Calu3 (cell line): ENCODE data around the gene OCRL. TPM values are rescaled to one million over a fixed set of nuclear protein-coding genes. Genes with fewer than 3 reads are reported as not detected.
"Not testable (repeated sequence)": the region's sequence is repeated elsewhere in the genome, so short reads cannot be mapped to it uniquely, and the experiment has no call there.

ENCODE experiments used
- BruUV-seq: library from RNA; stranded (reverse); fragments of 400-500 nt; replicated peaks from 2 replicates; lab custom pipeline; 2021; lab: Mats Ljungman, UMichigan
- CTCF ChIA-PET: fragments of 300-600 bp; sonication (Branson Sonifier 250); formaldehyde crosslinking; loops from one replicate; lab custom pipeline; 2022; ENCODE audit warnings: antibody characterized with exemption; lab: Charles Lee
- DNase-seq: peaks from one replicate; pipeline ENCODE4 v3.0.0; 2022
- H3K27ac Mint-ChIP-seq: one replicate; pipeline ENCODE4 v1.8.0; 2022; ENCODE audit warnings: mixed read lengths; ENCODE audit not compliant: unreplicated experiment
- H3K27me3 Mint-ChIP-seq: one replicate; pipeline ENCODE4 v1.8.0; 2022; ENCODE audit warnings: mixed read lengths; ENCODE audit not compliant: unreplicated experiment
- H3K36me3 Mint-ChIP-seq: one replicate; pipeline ENCODE4 v1.8.0; 2022; ENCODE audit warnings: mild to moderate bottlenecking, moderate library complexity, mixed read lengths; ENCODE audit not compliant: insufficient read depth, unreplicated experiment
- H3K4me1 Mint-ChIP-seq: one replicate; pipeline ENCODE4 v1.8.0; 2022; ENCODE audit warnings: mild to moderate bottlenecking, low read depth, mixed read lengths; ENCODE audit not compliant: unreplicated experiment
- H3K4me3 Mint-ChIP-seq: one replicate; pipeline ENCODE4 v1.8.0; 2022; ENCODE audit warnings: mild to moderate bottlenecking, low read depth, moderate library complexity, mixed read lengths; ENCODE audit not compliant: unreplicated experiment
- H3K9me3 Mint-ChIP-seq: one replicate; pipeline ENCODE4 v1.8.0; 2022; ENCODE audit warnings: low read depth, mixed read lengths; ENCODE audit not compliant: unreplicated experiment
- intact Hi-C: fragments of 100-400 bp; cut with micrococcal nuclease; formaldehyde crosslinking; loops from one replicate; pipeline ENCODE4 v1.10.0; 2022; ENCODE audit not compliant: unreplicated experiment
- total RNA-seq: library from RNA; stranded (reverse); gene quantifications from 2 replicates; pipeline ENCODE4 v1.2.3, GENCODE V29; 2022
- TF ChIP-seq, protein P1 (sequence below): fragments of 200-600 bp; IDR thresholded peaks from one replicate; pipeline ENCODE4 v1.8.0; 2022; ENCODE audit warnings: antibody characterized with exemption; ENCODE audit not compliant: unreplicated experiment

OCRL gene
- total RNA-seq, 1 experiment from 2014 or later: 30.7 TPM

DNA sequence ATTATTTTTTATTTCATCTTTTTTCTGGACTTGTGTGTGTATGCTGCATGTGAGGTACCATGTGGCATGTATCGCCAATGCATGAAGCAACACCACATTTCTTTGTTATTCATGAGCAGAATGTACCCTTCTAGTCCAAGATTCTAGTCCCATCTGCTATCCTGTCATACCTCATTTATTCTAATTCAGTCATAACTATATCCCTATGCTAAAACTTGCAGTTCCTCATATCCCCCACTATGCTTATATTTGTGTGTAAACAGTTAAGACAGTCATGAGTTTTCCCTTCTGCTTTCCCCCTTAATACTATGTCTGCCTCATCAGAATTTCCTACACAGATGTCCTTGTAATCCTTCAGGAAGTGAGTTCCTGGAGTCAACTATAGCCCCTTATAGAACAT lies 19.7 kb downstream of the OCRL start:
- no peaks in the 10 kb centered on the region for H3K36me3 Mint-ChIP-seq
- BruUV-seq: no TSS peak

DNA sequence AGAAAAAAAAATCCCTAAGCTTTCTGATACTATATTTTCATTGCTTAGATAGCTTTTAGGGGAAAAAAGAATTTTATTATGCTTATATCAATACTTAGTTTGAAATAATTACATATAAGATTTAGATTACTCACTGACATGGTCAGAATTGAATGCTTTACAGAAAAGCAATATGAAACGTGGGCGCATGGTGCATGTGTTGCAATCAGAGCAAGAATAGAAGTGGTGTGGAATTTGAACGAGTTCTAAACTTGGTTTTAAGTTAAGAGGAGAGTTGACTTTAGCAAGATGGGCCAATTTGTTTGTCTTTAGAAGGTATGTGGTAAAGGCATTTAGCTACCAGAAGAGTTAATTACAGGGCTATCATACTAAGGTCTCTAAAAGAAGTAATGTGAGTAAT lies 21.4 kb downstream of the OCRL start:
- no peaks in the 10 kb centered on the region for H3K9me3 Mint-ChIP-seq
- intact Hi-C loops: no loop called here
- no peak overlapping the region for H3K4me3 Mint-ChIP-seq
- no peaks in the 10 kb centered on the region for H3K4me1 Mint-ChIP-seq
- CTCF ChIA-PET: no interaction called here
- no peaks in the 10 kb centered on the region for H3K27me3 Mint-ChIP-seq
- TF ChIP-seq, protein P1, sequence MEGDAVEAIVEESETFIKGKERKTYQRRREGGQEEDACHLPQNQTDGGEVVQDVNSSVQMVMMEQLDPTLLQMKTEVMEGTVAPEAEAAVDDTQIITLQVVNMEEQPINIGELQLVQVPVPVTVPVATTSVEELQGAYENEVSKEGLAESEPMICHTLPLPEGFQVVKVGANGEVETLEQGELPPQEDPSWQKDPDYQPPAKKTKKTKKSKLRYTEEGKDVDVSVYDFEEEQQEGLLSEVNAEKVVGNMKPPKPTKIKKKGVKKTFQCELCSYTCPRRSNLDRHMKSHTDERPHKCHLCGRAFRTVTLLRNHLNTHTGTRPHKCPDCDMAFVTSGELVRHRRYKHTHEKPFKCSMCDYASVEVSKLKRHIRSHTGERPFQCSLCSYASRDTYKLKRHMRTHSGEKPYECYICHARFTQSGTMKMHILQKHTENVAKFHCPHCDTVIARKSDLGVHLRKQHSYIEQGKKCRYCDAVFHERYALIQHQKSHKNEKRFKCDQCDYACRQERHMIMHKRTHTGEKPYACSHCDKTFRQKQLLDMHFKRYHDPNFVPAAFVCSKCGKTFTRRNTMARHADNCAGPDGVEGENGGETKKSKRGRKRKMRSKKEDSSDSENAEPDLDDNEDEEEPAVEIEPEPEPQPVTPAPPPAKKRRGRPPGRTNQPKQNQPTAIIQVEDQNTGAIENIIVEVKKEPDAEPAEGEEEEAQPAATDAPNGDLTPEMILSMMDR: no peak
- H3K36me3 Mint-ChIP-seq: no peaks in the 10 kb centered on the region
- H3K27ac Mint-ChIP-seq: no peak overlapping the region
- BruUV-seq: no TSS peak
- DNase-seq: no peak

More for the DNA sequence above, 19.7 kb downstream of the OCRL start:
- no peak for DNase-seq
- H3K4me3 Mint-ChIP-seq: no peak overlapping the region
- no peaks in the 10 kb centered on the region for H3K9me3 Mint-ChIP-seq
- intact Hi-C loops: no loop called here
- CTCF ChIA-PET: no interaction called here
- H3K27me3 Mint-ChIP-seq: no peaks in the 10 kb centered on the region
- no peak overlapping the region for H3K27ac Mint-ChIP-seq
- H3K4me1 Mint-ChIP-seq: no peaks in the 10 kb centered on the region
- TF ChIP-seq, protein P1: no peak

DNA sequence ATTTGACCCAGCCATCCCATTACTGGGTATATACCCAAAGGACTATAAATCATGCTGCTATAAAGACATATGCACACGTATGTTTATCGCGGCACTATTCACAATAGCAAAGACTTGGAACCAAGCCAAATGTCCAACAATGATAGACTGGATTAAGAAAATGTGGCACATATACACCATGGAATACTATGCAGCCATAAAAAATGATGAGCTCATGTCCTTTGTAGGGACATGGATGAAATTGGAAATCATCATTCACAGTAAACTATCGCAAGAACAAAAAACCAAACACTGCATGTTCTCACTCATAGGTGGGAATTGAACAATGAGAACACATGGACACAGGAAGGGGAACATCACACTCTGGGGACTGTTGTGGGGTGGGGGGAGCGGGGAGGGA lies 24.3 kb downstream of the OCRL start:
- H3K27ac Mint-ChIP-seq, DNase-seq, H3K4me3 Mint-ChIP-seq, intact Hi-C loops, H3K36me3 Mint-ChIP-seq, H3K27me3 Mint-ChIP-seq, CTCF ChIA-PET, BruUV-seq, H3K4me1 Mint-ChIP-seq, H3K9me3 Mint-ChIP-seq: not testable (repeated sequence)

DNA sequence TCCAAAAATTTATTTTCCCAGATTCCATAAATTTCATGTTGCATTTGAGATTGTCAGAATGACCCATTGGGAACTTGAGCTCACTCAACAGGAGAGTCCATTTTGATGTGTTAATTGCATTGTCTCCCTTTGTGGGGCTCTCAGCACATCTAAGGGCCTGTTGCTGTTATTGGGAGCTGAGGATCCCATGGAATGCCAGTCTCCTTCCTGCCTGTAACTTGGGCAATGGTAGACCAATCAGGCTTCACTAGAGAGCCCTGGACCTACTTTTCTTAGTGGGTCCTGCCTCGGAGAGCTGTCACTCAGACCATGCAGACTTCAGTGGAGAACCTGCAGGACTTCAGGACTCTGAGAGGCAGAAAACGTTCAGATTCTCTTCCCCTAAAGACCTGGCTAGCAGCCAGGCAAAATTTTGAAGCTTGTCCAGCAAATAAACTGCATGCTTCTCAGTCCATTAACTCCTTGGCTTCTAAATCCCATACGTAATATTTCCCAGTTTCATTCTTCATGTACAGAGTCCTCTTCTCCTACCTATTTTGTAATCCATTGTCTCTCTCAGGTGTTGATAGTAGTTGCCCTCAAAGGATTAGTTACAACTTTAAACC lies 25.1 kb downstream of the OCRL start:
- DNase-seq: no peak
- intact Hi-C loops: no loop called here
- peak overlapping the region; percentile 1 for H3K27ac Mint-ChIP-seq
- H3K4me1 Mint-ChIP-seq: no peaks in the 10 kb centered on the region
- no peaks in the 10 kb centered on the region for H3K27me3 Mint-ChIP-seq
- peaks cover 8% of the 10 kb centered on the region for H3K36me3 Mint-ChIP-seq
- no TSS peak for BruUV-seq
- TF ChIP-seq, protein P1: no peak
- CTCF ChIA-PET: interaction anchor here (0.5 kb wide), 1 partner anchor 25 kb away, joined by 8 read pairs; the partner anchor contains the start of gene OCRL
- H3K4me3 Mint-ChIP-seq: no peak overlapping the region
- H3K9me3 Mint-ChIP-seq: no peaks in the 10 kb centered on the region

DNA sequence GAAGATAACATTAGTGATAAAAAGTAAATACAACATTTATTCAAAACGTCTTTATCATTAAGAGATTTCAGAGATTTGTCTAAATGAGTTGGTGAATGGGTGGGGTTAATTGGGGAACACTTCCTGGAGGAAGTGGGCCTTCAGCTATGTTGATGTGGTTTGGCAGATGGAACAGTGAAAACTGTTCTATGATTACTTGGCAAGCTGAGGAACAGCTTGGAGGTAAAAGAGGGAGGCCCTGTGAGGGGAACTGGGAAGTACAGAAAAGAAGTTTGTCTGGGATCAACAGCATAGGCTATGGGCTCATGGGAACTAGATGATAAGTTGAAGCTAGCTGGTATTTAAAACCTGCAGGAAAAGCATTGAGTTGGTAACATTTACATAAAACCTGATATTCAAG lies 26.0 kb downstream of the OCRL start:
- no TSS peak for BruUV-seq

More for the DNA sequence above, 26.0 kb downstream of the OCRL start:
- CTCF ChIA-PET: no interaction called here
- Mint-ChIP-seq H3K27ac (no peak overlapping the region), H3K9me3 (no peaks in the 10 kb centered on the region), H3K27me3 (no peaks in the 10 kb centered on the region), H3K4me3 (no peak overlapping the region), H3K36me3 (peaks cover 8% of the 10 kb centered on the region), H3K4me1 (no peaks in the 10 kb centered on the region)
- intact Hi-C loops: no loop called here
- no peak for DNase-seq
- TF ChIP-seq, protein P1: no peak
